Esophagus muscularis mucosa (tissue), 3 donors: ENCODE results near the gene TDRD15.

Source experiments
- CTCF ChIP-seq, 3 experiments: fragments of 200-600 bp in 2 of 3; fragments of 450-650 bp in 1 of 3; sonication (generic) in 2 of 3; IDR thresholded peaks; one replicate each; pipeline ENCODE4 v1.5.1; 2017 to 2019; ENCODE audit warnings: antibody characterized with exemption in 3 of 3, mild to moderate bottlenecking in 2 of 3, moderate library complexity in 1 of 3
- POLR2A ChIP-seq: fragments of 450-650 bp; IDR thresholded peaks from one replicate; pipeline ENCODE4 v1.6.1; 2017; ENCODE audit warnings: antibody characterized with exemption, moderate library complexity, mild to moderate bottlenecking, low read depth
- POLR2AphosphoS5 ChIP-seq, 2 donors: sonication (generic); formaldehyde crosslinking; IDR thresholded peaks; one replicate each; pipeline ENCODE4 v1.6.1; 2017; ENCODE audit warnings: antibody characterized with exemption in 2 of 2

- no peak for TF ChIP-seq CTCF (IDR thresholded peaks at IDR 0.05)
- no peak for TF ChIP-seq POLR2A
- TF ChIP-seq POLR2AphosphoS5 (IDR thresholded peaks at IDR 0.05), result no peak
These were observed 26.4 kb upstream of the TDRD15 start for GRCh38 chr2:21097331-21097730.
